CD14-positive monocyte (primary cell): ENCODE measurements around the gene CTNNA3. TPM values are rescaled to one million over a fixed set of nuclear protein-coding genes. Genes with fewer than 3 reads are reported as not detected.

ENCODE experiments used
- DNase-seq, 3 donors: peaks; one replicate each; pipeline ENCODE4 v3.0.0-alpha.2; 2011 to 2022
- H2AFZ ChIP-seq: 2 replicates; pipeline ENCODE4 v1.6.0; 2012; ENCODE audit warnings: mild to moderate bottlenecking, low read depth, low read length, inconsistent platforms; ENCODE audit not compliant: insufficient read depth, poor library complexity, severe bottlenecking
- H3K27ac ChIP-seq, 2 donors: 1 replicate in 1 of 2; 2 replicates in 1 of 2; pipeline ENCODE4 v1.5.1; 2012 to 2013; ENCODE audit warnings: low read length in 2 of 2, control low read depth in 1 of 2, inconsistent platforms in 1 of 2, low read depth in 1 of 2, mild to moderate bottlenecking in 1 of 2
- H3K27me3 ChIP-seq, 2 donors: one replicate each; pipeline versions ENCODE4 v1.6.0 to v1.6.1; 2011 to 2013; ENCODE audit warnings: low read length in 2 of 2; ENCODE audit not compliant: control insufficient read depth in 2 of 2, insufficient read depth in 2 of 2
- H3K36me3 ChIP-seq, 2 donors: replicated peaks in 1 of 2; 1 replicate in 1 of 2; 2 replicates in 1 of 2; pipeline versions ENCODE4 v1.5.1 to v1.6.1; 2012 to 2013; ENCODE audit warnings: low read length in 2 of 2, control low read depth in 1 of 2, inconsistent platforms in 1 of 2, mild to moderate bottlenecking in 1 of 2; ENCODE audit not compliant: insufficient read depth in 2 of 2, control insufficient read depth in 1 of 2
- H3K4me1 ChIP-seq, 2 donors: 1 replicate in 1 of 2; 2 replicates in 1 of 2; pipeline versions ENCODE4 v1.5.1 to v1.6.1; 2012 to 2013; ENCODE audit warnings: low read length in 2 of 2, control low read depth in 1 of 2, inconsistent platforms in 1 of 2, mild to moderate bottlenecking in 1 of 2, moderate library complexity in 1 of 2; ENCODE audit not compliant: insufficient read depth in 2 of 2, control insufficient read depth in 1 of 2
- H3K4me2 ChIP-seq: replicated peaks from 2 replicates; pipeline ENCODE3; 2012; ENCODE audit warnings: low read length, moderate library complexity, mild to moderate bottlenecking; ENCODE audit not compliant: poor library complexity, severe bottlenecking; ENCODE audit errors: extremely low read depth
- H3K4me3 ChIP-seq, 3 experiments: fragments of 200-600 bp in 1 of 3; sonication (generic) in 1 of 3; replicated peaks in 1 of 3; 1 replicate in 2 of 3; 2 replicates in 1 of 3; pipeline ENCODE4 v1.5.1; 2011 to 2013; ENCODE audit warnings: low read length in 3 of 3, mild to moderate bottlenecking in 3 of 3, control low read depth in 2 of 3, low read depth in 2 of 3, inconsistent platforms in 1 of 3, moderate library complexity in 1 of 3
- H3K79me2 ChIP-seq: 2 replicates; pipeline ENCODE4 v1.6.0; 2012; ENCODE audit warnings: mild to moderate bottlenecking, control low read depth, inconsistent platforms, low read length, moderate library complexity; ENCODE audit not compliant: insufficient read depth
- H3K9ac ChIP-seq: 2 replicates; pipeline ENCODE4 v1.6.0; 2017; ENCODE audit warnings: low read length, mild to moderate bottlenecking; ENCODE audit not compliant: insufficient read depth, poor library complexity, severe bottlenecking
- H3K9me3 ChIP-seq, 2 donors: replicated peaks in 1 of 2; 1 replicate in 1 of 2; 2 replicates in 1 of 2; pipeline versions ENCODE4 v1.5.1 to v1.6.1; 2012 to 2013; ENCODE audit warnings: low read length in 2 of 2, control low read depth in 1 of 2; ENCODE audit not compliant: control insufficient read depth in 1 of 2, insufficient read depth in 1 of 2
- H4K20me1 ChIP-seq: 2 replicates; pipeline ENCODE4 v1.6.0; 2012; ENCODE audit warnings: mild to moderate bottlenecking, low read length, control low read depth, moderate library complexity; ENCODE audit not compliant: insufficient read depth
- H3K27ac Mint-ChIP-seq, 7 donors: one replicate each; pipeline ENCODE4 v1.8.0; 2020; ENCODE audit warnings: mild to moderate bottlenecking in 7 of 7, mixed read lengths in 7 of 7, moderate library complexity in 6 of 7, inconsistent platforms in 2 of 7
- H3K27me3 Mint-ChIP-seq, 3 donors: one replicate each; pipeline ENCODE4 v1.8.0; 2021 to 2022; ENCODE audit warnings: low read depth in 3 of 3, mild to moderate bottlenecking in 3 of 3, mixed read lengths in 3 of 3, moderate library complexity in 3 of 3, inconsistent platforms in 1 of 3
- H3K36me3 Mint-ChIP-seq, 2 donors: one replicate each; pipeline ENCODE4 v1.8.0; 2020; ENCODE audit warnings: mixed read lengths in 2 of 2, inconsistent platforms in 1 of 2, mild to moderate bottlenecking in 1 of 2
- H3K4me1 Mint-ChIP-seq: one replicate; pipeline ENCODE4 v1.8.0; 2020; ENCODE audit warnings: mild to moderate bottlenecking, mixed read lengths
- H3K4me3 Mint-ChIP-seq, 2 donors: one replicate each; pipeline ENCODE4 v1.8.0; 2020; ENCODE audit warnings: mild to moderate bottlenecking in 2 of 2, mixed read lengths in 2 of 2, moderate library complexity in 1 of 2
- H3K9me3 Mint-ChIP-seq, 7 donors: one replicate each; pipeline ENCODE4 v1.8.0; 2020 to 2022; ENCODE audit warnings: mixed read lengths in 7 of 7, mild to moderate bottlenecking in 6 of 7, moderate library complexity in 6 of 7, inconsistent platforms in 2 of 7
- WGBS: methylation state at CpG from one replicate; pipeline ENCODE4 v1.1.5; 2013; ENCODE audit warnings: missing lambda C conversion rate; ENCODE audit not compliant: insufficient coverage; 5-methylcytosine and 5-hydroxymethylcytosine counted together
- intact Hi-C, 2 donors: fragments of 100-400 bp; cut with micrococcal nuclease; formaldehyde crosslinking; loops; one replicate each; pipeline versions ENCODE4 v1.15.0 to v1.15.1; 2023
- polyA plus RNA-seq, 3 donors: library from polyadenylated mRNA; depleted of rRNA in 1 of 3; unstranded in 2 of 3; stranded (reverse) in 1 of 3; fragments of 300-500 nt in 2 of 3; fragments of >200 nt in 1 of 3; fragmentation: Illumina TruSeq in 2 of 3; gene quantifications; 1 replicate in 2 of 3; 2 replicates in 1 of 3; pipeline ENCODE4 v1.2.3, GENCODE V29; 2012 to 2021
- TF ChIP-seq, protein P1 (sequence below): fragments of 200-600 bp; IDR thresholded peaks from one replicate; pipeline ENCODE4 v1.8.0; 2022; ENCODE audit warnings: antibody characterized with exemption, mild to moderate bottlenecking

CTNNA3 gene
- polyA plus RNA-seq, 3 donors = not detected

DNA sequence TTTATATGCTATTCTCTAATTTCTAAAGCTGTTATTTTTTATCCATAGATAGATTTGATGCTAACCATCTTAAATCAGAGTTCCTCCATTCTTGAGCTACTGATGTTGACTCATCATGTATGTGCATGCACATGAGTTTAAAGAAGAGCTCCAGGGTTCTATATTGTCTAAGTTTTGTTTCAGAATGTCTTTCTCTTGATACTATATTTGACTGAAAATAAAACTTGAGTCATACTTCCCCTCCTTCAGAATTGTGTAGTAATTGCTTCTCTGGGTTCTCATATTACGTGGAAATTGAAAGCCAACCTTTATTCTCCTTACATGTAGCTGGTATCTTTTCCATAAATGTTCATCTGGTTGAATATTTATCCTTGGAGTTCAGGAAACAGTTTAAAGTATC, 680.8 kb downstream of the CTNNA3 start:
- H3K36me3 ChIP-seq = no peaks in the 10 kb centered on the region
- no peaks in the 10 kb centered on the region for H3K4me1 ChIP-seq
- Mint-ChIP-seq H3K9me3 (peaks cover 0 to 4% (median 0%) of the 10 kb centered on the region in 7 donors), H3K36me3 (no peaks in the 10 kb centered on the region), H3K27me3 (no peaks in the 10 kb centered on the region), H3K4me3 (no peak overlapping the region), H3K4me1 (no peaks in the 10 kb centered on the region), H3K27ac (no peak overlapping the region)
- H3K79me2 ChIP-seq = no peaks in the 10 kb centered on the region
- H2AFZ ChIP-seq = no peak overlapping the region
- H3K9ac ChIP-seq = no peak overlapping the region
- intact Hi-C loops = no loop called here
- DNase-seq = no peak
- WGBS = no CpG with 5 or more reads among the region's 1 CpG
- no peaks in the 10 kb centered on the region for H3K9me3 ChIP-seq
- TF ChIP-seq, protein P1, sequence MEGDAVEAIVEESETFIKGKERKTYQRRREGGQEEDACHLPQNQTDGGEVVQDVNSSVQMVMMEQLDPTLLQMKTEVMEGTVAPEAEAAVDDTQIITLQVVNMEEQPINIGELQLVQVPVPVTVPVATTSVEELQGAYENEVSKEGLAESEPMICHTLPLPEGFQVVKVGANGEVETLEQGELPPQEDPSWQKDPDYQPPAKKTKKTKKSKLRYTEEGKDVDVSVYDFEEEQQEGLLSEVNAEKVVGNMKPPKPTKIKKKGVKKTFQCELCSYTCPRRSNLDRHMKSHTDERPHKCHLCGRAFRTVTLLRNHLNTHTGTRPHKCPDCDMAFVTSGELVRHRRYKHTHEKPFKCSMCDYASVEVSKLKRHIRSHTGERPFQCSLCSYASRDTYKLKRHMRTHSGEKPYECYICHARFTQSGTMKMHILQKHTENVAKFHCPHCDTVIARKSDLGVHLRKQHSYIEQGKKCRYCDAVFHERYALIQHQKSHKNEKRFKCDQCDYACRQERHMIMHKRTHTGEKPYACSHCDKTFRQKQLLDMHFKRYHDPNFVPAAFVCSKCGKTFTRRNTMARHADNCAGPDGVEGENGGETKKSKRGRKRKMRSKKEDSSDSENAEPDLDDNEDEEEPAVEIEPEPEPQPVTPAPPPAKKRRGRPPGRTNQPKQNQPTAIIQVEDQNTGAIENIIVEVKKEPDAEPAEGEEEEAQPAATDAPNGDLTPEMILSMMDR = no peak
- no peak overlapping the region for H3K4me2 ChIP-seq
- H4K20me1 ChIP-seq = no peaks in the 10 kb centered on the region
- no peak overlapping the region for H3K27ac ChIP-seq
- H3K4me3 ChIP-seq = no peak overlapping the region
- H3K27me3 ChIP-seq = no peaks in the 10 kb centered on the region

DNA sequence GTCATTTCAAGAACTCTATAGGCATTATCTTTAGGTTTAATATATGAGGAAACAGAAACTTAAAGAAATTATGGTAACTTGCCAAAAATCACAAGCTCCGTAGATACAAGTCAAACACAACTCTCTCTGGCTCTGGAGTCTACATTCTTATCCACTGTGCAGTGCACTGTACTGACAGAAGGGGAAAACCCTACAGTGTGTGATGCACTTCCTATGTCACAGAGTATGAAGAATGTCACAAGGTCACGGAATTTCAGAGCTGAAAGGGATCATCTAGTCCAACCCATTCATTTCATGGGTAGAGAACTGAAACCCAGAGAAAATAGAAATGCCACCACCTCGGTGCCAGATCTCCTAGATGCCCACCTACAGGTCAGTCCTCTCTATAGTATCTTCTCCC, 684.0 kb downstream of the CTNNA3 start:
- Histone ChIP-seq H3K27ac (no peak overlapping the region), H3K4me2 (no peak overlapping the region), H3K4me3 (no peak overlapping the region), H3K9ac (no peak overlapping the region), H3K27me3 (no peaks in the 10 kb centered on the region), H4K20me1 (no peaks in the 10 kb centered on the region), H3K36me3 (no peaks in the 10 kb centered on the region), H2AFZ (no peak overlapping the region), H3K79me2 (no peaks in the 10 kb centered on the region), H3K9me3 (no peaks in the 10 kb centered on the region), H3K4me1 (no peaks in the 10 kb centered on the region)
- H3K4me3 Mint-ChIP-seq = no peak overlapping the region
- peaks cover 0 to 2% (median 0%) of the 10 kb centered on the region in 7 donors for H3K9me3 Mint-ChIP-seq
- H3K4me1 Mint-ChIP-seq = no peaks in the 10 kb centered on the region
- TF ChIP-seq, protein P1 = no peak
- H3K27me3 Mint-ChIP-seq = no peaks in the 10 kb centered on the region
- intact Hi-C loops = no loop called here
- no CpG with 5 or more reads among the region's 3 CpGs for WGBS
- H3K27ac Mint-ChIP-seq = no peak overlapping the region
- DNase-seq = no peak
- no peaks in the 10 kb centered on the region for H3K36me3 Mint-ChIP-seq
